ENCODE measurements around the gene NBPF3. TPM values are rescaled to one million over a fixed set of nuclear protein-coding genes. Genes with fewer than 3 reads are reported as not detected.

Gene NBPF3, protein sequence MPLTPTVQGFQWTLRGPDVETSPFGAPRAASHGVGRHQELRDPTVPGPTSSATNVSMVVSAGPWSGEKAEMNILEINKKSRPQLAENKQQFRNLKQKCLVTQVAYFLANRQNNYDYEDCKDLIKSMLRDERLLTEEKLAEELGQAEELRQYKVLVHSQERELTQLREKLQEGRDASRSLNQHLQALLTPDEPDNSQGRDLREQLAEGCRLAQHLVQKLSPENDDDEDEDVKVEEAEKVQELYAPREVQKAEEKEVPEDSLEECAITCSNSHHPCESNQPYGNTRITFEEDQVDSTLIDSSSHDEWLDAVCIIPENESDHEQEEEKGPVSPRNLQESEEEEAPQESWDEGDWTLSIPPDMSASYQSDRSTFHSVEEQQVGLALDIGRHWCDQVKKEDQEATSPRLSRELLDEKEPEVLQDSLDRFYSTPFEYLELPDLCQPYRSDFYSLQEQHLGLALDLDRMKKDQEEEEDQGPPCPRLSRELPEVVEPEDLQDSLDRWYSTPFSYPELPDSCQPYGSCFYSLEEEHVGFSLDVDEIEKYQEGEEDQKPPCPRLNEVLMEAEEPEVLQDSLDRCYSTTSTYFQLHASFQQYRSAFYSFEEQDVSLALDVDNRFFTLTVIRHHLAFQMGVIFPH
- 10.0 and 16.9 TPM in 2 replicates for total RNA-seq

DNA sequence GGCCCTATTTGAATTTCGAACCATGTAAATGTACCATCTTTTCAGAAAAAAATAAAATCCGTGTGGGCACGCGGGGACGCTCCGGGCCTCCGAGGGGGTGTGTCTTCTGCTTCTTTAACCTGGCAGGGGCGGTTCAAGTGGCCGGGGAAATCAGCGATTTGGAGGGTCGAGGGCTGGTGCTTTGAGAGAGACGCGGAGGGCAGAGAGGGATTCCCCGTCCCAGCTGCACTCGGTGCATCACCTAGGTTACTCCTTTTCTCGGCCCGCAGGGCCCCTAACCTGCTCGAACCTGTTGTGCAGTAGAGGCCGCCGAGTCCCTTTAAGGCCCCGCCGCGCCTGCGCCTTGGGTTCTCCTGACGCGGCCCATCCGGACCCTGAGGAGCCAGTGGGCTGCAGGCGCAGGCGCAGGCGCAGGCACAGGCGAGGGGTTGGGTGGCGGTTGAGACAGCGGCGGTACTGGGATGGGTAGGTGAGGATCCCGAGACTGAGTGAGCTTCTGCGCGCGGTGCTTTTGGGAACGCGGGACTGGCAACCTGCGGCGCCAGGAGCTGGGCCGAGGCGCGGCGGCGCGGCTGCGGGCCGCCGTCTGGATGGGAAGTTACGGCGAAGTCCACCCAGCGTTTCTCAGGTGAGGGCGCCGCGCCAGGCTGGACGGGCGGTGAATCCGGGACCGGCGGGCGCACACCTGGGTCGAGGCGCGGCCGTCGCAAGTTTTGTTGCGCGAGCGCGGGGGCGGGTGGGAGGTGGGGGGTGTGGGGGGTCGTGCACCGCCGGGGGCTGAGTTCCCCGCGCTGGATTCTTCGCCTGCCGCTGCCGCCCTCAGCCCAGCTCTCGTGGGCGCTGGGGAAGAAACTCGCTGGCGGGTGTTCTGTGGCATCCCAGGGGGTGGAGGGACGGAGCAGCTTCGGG, at the start of gene NBPF3:
Gene NBPF3, plus strand, starts transcription at position 417 of the 909 bp plus-strand sequence. CDS start 4,950 bp downstream, outside the sequence.

DNA sequence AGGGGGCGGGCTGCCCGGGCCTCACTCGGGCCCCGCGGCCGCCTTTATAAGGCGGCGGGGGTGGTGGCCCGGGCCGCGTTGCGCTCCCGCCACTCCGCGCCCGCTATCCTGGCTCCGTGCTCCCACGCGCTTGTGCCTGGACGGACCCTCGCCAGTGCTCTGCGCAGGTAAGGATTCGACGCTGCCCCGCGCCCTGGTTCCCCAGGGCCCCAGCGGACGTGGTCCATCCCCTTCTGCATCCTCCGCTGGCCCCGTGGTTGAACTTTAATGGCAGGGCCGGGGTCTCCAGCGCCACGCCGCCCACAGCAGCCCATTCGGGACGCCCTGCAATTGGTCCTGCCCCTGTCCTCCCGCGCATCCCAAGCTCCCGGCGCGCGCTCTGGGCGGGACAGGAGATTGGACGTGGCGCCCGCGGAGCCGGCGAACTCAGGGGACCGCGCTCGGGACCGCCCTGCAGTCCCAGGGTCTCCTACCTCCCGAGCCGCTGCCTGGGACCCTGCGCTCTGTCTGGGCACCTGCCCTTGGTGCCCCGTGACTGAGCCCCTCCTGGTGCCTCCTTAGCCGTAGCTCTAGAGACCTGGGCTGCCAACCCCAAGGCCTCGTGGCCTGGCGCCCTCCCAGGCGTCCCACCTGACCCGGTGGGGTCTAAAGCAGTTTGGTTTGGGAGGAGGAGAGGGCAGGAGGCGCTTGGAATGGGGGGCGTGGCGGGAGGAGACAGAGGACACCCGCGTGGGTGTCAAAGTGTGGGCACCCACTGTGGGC, 69.6 kb downstream of the NBPF3 start, which contains the start of gene ALPL:
Gene ALPL, plus strand, starts transcription at position 73 of the 762 bp plus-strand sequence. CDS start 44,659 bp downstream, outside the sequence.

Other genes with a start within 250 kb of the NBPF3 start
- gene ECE1, start 149.7 kb upstream of the NBPF3 start, total RNA-seq = 26.2 and 40.7 TPM in 2 replicates
- under 0.01 and 11.7 TPM in 2 replicates for gene ALPL, start 69.3 kb downstream of the NBPF3 start, total RNA-seq
- gene RAP1GAP, start 229.2 kb downstream of the NBPF3 start, total RNA-seq = under 0.01 and 0.16 TPM in 2 replicates